Measurements from ENCODE around the gene DEDD.

DEDD gene

DNA sequence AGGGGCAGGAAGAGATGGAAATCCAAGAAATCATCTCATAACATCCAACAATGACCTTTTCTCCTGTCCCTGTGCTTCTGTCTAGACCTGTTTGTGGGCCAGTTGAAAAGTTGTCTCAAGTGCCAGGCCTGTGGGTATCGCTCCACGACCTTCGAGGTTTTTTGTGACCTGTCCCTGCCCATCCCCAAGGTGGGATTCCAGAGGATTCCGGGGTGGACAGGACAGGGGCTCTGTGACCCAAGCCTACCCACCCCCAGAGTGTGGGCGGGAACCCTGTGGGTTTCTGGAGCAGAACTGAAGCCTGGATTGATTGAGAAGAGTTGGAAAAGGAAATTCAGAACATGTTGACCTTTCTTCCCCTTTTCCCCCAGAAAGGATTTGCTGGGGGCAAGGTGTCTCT, 31.3 kb upstream of the DEDD start:
- no peak for DNase-seq (ENCODE audit: low read depth)

DNA sequence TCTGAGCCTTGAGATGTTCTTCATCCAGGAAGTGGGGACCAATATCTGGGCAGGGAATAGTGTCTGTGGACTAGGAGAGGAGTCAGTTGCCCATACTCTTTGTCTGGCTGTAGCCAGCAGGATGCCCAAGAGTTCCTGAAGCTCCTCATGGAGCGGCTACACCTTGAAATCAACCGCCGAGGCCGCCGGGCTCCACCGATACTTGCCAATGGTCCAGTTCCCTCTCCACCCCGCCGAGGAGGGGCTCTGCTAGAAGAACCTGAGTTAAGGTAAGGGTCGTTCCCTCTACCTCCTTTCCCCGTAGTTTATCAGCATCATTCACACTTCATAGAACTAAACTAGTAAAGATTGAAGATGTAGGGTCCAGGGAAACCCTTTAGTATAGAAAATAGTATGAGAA, 30.3 kb upstream of the DEDD start:
- DNase-seq (ENCODE audit: low read depth): no peak

DNA sequence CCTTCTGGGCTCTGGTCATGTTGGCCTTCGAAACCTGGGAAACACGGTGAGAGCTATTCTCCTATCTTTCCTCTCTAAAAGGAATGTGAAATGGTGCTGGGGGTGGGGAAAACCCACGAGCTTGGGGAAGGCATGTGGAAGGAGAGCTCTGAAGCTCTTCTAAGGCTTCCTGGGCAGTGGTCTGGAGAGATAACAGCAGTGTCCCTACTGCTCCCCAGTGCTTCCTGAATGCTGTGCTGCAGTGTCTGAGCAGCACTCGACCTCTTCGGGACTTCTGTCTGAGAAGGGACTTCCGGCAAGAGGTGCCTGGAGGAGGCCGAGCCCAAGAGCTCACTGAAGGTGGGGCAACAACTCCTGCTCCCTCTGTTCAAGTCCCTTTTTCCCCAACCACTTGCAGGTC, 29.6 kb upstream of the DEDD start:
- DNase-seq (ENCODE audit: low read depth): no peak

DNA sequence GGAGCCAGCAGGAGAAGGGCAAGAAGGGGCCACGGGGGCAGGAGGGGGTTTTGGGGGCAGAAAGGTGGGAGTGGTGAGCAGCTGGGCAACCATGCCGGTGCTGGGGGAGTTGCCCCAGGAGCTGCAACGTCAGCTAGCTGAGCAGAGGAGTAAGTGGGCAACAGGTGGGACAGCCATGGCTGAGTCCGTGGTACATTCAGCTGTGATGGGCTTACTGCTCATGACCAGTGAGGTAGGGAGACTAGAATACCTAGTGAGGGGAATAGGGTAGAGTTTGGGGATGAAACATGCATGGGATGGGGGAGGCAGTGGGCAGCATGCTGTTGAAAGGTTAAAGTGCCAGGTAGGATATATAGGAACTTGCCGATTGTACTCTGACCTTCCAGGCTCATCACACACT, 29.2 kb upstream of the DEDD start:
- no peak for DNase-seq (ENCODE audit: low read depth)

DNA sequence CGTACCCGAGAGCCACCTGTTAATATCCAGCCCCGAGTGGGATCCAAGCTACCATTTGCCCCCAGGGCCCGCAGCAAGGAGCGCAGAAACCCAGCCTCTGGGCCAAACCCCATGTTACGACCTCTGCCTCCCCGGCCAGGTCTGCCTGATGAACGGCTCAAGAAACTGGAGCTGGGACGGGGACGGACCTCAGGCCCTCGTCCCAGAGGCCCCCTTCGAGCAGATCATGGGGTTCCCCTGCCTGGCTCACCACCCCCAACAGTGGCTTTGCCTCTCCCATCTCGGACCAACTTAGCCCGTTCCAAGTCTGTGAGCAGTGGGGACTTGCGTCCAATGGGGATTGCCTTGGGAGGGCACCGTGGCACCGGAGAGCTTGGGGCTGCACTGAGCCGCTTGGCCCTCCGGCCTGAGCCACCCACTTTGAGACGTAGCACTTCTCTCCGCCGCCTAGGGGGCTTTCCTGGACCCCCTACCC, 28.2 kb upstream of the DEDD start:
- DNase-seq (ENCODE audit: low read depth): no peak

DNA sequence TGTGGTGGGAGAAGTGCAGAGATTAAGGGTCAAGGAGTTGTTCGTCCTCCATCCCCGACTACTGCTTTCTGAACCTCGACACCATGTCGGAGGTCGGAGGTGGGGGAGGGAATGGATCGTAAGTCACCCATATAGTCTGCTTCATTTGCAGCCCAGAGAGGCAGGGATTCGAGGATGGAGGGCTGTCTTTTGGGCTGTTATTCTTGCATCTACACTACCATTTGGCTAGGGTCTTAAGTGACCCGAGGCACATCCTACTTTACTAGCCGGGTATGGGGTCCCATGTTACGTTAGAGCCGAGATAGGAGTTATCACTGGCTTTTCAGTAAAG, 27.4 kb upstream of the DEDD start:
- no peak for DNase-seq (ENCODE audit: low read depth)

DNA sequence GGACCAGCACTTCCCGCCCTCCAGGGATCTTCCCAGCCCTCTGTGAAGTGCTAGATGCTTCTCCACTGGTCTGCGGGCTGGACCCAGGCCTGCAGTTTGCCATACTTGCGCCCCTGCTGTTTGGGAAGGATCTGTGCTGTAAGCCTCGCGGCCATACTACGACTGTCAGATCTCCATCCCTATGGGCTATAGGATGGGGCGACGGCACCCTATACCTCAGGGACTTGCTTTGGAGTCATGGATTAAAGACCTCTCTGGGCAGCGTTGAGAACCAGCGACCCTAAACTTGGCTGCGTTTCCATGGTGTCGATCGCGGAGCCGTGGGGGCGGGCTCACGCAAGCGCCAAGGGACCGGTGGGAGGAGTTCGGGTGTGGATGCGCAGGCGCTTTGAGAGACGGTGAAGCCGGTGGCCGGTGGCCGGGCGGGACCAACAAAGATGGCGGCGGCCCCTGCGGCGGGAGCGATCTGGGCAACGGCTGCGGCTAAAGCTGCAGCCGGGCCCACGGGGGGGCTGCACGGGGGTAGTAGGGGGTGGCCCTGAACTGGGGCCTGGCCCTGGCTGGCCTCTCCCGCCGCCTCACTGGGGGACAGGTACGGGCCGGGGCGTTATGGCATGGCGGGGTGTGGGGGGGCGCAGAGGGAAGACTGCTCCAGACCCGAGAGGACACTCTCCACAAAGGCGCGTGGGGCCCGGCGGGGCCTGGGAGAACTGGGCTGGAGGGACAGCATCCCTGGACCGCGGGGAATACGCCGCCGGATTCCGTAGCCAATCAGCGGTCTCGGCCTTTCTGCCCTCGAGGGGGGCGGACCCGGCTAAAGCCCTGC, 26.8 kb upstream of the DEDD start, which contains the start of gene USP21:
USP21 (plus strand) TSS at position 414 of the 826 bp plus-strand sequence. CDS start 1,141 bp downstream, outside the sequence.
- DNase-seq (ENCODE audit: low read depth): peak; percentile 86

DNA sequence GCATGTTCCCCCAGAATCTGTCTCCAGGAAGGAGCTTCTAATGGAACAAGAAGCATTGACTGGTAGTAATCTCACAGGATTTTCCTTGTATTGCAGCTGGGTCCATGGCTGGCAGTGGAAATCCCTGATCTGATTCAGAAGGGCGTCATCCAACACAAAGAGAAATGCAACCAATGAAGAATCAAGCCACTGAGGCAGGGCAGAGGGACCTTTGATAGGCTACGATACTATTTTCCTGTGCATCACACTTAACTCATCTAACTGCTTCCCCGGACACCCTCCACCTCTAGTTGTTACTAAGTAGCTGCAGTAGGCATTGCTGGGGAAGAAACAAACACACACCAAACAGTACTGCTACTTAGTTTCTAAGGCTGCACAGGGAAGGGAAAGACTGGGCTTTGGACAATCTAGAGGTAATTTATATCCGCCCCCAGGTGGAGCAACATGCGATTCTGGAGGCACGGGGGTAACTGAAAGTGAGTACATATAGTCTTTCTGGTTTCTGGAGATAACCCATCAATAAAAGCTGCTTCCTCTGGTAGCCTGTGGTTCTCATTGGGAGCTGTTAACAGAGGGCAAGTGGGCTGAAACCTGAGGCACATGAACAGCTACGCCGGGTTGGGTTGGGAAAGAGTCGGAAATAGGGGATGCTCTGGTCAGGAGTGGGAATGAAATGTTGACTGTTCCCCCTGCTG, 26.0 kb upstream of the DEDD start:
- DNase-seq (ENCODE audit: low read depth): no peak

DNA sequence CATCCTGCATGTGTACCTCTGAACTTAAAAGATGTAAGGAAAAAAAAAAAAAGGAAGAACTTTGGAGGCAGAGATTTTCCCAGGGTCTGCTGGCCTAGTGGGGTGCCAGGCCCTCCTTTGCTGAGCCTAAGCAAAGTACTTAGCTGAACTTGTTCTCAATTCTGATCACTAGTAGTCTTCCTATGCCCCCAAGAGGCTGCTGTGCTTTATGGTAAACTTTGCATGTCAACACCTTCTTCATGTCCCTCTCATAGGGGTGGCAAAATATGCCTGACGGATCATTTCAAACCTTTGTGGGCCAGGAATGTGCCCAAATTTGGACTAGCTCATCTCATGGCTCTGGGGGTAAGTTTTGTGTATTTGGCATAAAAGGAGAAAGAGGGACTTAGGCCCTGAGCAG, 25.4 kb upstream of the DEDD start:
- DNase-seq (ENCODE audit: low read depth): no peak

DNA sequence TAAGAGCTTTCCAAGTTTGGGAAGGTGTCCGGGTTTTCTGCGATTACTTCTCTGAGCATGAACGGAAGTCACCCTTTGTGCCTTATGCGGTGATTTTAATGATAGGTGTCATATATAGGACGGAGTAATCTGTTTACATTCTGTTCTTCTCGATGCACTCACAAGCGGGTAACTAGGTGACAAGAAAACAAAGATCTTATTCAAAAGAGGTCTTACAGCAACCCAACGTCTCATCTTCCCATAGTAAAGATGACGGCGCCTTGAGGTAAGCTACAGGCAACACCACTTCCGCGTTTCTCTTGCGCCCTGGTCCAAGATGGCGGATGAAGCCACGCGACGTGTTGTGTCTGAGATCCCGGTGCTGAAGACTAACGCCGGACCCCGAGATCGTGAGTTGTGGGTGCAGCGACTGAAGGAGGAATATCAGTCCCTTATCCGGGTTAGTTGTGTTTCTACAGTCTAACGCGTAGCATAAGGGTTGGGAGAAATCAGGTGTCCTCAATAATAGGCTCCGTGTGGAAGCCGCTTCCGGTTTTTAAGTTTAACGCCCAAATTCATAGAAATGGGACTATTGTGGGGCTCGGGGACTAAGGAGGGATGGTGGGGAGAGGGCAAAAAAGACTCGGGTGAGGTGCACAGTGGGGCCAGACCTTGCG, 21.3 kb upstream of the DEDD start, which contains the start of gene UFC1:
UFC1 (plus strand) TSS at position 297 of the 656 bp plus-strand sequence; CDS start at position 317, 20 bp downstream.
- peak; percentile 69 for DNase-seq (ENCODE audit: low read depth)

DNA sequence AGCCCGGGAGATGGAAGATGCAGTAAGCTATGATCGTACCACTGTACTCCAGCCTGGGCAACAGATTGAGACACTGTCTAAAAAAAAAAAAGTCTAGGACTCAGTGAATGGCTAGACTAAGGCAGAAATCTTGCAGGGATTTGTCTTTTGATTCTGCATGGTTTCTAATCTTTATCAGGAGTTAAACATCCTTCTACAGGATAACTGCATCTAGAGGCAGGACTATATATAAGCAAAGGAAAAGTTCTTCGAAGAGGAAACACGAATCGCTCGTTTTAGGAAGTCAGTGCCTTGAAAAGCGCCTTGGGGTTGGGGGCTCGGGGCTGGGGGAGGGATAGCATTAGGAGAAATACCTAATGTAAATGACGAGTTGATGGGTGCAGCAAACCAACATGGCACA, 20.7 kb upstream of the DEDD start:
- DNase-seq (ENCODE audit: low read depth): no peak

DNA sequence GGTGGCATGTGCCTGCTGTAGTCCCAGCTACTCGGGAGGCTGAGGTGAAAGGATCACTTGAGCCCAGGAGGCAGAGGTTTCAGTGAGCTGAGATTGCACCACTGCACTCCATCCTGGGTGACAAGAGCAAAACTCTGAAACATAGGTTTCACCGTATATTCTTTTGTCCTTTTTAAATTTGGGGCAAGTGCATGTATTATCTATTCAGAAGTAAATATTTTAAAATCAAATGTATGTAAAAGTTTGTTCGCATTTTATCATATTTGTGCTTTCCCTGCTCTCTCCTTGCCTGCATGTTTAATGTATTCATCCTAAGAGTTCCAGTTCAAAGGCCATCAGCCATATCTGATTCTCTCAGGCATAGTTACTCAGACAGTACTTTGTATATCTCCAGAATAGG, 13.4 kb upstream of the DEDD start:
- DNase-seq (ENCODE audit: low read depth): no peak

DNA sequence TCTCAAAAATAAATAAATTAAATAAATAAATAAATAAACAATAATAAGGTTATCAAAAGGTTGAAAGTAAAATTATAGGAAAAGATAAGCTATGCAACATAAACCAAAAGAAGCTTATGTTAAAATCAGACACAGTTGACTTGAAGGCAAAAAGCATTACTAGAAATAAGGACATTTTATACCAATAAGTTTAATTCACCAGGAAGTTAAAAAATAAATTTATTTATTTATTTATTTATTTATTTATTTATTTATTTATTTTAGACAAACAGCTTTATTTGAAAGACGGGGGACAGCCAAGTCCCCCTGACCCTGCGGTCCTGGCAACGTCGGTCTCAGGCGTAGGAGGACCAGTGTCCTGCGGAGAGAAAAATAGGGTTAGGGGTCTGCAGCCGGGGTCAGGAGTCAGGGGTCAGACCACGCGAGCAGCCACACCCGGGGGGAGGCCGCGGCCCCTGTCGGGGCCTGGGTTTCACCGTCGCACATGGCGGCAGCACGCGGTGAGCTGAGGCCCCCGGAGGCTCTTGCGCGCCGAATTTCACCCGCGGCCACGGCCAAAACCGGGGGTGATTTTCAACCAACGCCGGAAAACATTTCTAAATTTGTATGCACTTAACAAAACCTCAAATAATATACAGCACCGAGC, 8.4 kb upstream of the DEDD start:
- DNase-seq (ENCODE audit: low read depth): no peak

DNA sequence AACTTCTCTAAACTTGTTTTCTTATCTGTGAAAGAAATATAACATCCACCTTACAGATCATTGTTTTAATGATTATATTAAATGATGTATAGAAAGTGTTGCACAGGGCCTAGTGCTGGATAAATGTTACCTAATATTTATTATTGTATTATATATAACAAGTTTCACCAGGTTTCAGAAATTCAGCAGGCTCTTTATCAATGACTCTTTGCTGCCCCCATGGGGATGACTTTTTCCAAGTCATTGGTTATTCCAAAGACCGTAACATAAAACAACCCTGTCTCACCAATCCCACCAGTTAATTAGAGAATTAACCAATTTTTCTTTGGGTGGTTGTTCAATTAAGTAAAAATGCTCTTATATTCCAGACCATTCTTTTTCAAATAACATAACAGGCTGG, 7.3 kb upstream of the DEDD start:
- DNase-seq (ENCODE audit: low read depth): no peak

DNA sequence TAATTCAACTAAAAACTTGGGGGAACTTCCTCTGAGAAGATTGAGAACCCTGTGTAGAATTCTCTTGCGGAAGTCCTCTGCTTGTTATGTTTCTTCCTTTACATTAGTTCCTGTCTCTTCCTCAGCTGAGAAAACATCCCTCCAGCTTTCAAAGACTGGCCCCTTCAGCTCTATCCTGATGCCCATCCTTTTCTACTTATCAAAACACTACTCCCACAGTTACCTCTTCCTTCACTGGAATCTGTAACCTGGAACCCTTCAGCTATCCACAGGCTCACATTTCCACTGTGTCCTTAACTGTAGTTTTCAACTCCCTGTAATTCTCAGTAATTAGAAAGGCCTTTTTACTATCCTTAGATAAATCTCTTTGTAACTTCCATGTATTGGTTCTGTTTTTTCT, 6.0 kb upstream of the DEDD start:
- DNase-seq (ENCODE audit: low read depth): no peak

DNA sequence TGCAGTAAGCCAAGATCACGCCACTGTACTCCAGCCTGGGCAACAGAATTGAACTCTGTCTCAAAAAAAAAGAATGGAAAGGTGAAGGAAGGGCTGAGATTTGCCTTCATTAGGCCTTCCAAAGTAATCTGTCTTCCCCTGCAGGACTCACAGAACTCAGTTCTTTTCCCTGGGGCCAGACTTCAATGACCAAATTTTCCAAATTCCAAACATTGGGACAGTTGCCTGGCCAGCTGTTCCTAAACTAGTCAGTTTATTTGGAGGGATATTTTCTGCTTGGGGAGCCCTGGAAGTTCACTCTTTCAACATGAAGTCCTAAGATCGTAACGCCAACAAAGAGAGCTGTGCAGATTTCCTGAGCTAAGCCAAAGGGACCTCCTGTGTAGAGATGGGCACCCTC, 5.4 kb upstream of the DEDD start:
- DNase-seq (ENCODE audit: low read depth): no peak

DNA sequence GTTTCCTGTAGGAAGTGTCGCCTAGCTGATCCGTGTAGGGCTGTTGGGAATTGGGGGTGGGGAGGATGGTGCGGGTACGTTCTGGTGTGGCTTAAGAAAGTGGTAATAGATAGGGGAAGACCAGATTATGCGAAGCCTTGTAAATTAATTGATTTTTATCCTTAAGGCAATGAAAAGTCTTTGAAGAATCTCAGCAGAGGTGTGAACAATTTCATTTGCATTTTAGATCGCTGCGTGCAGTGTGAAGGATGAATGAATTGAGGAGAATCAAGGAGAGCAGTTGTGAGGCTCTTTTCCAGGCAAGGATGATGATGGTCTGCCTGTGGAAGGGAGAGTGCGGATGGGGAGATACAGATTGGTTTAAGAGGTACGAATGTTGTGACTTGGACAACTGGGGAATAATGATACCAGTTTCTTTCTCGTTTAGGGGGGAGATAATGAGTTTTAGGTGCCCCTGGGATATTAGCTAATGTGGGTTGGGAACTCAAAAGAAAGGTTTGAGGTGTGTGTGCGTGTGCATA, 813 bp upstream of the DEDD start:
- DNase-seq (ENCODE audit: low read depth): no peak

DNA sequence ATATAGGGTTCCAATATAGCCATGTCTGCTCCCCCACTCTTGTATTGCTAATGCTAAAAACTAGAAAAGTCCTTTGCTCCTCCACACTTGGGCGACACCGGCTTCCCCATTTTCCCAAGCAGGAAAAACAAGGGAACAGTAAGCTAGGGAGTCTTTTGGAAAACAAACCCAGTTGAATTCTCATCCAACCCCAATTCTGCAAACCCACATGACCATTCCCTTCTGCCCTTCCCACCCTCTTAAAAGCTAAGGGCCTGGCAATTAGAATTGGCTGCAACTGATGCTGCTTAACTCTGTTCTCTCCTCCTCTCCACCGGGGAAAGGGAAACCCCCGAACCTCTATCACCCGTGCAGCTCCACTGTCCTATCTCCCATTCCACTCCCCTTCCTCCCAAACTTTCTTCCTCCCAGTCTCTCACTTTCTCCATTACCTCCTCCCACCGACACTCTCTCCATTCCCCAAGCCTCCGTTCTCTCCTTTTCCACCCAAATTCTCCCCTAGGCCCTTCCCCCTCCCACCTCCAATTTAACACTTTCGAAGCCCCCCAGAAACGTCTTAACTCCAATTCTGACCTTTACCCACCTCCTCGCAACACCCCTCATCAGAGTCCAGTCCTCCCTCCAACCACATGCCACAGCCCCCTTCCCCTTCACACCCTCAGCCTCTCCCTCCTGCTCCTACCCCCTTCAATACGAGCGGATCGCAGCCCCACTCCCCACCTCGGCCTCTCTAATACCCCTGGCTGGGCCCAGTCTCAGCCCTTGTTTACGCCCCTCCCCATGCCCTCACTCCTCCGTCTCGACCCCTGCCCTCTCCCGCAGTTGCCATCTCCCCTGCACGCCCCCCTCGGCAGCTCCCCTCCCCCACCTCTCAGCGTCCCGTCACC, 701 bp downstream of the DEDD start:
- DNase-seq (ENCODE audit: low read depth): no peak

DNA sequence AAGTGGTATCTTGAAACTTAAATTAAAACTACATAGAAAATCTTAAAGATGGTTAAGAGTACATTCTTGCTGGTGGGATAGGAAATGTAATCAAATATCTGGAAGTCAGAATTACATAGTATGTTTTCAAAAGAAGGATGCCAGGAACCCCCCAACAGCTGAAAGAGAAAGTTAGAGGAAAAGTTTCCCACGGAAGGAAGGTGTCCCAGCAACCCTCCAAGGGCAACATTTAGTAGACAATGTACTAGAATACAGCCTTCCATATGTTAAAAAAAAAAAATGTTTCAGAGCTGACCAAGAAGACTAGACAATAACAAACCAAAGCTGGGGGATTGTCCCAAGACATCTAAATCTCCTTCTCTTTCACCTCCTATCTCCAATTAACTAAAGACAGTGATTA, 2.2 kb downstream of the DEDD start:
- DNase-seq (ENCODE audit: low read depth): no peak

DNA sequence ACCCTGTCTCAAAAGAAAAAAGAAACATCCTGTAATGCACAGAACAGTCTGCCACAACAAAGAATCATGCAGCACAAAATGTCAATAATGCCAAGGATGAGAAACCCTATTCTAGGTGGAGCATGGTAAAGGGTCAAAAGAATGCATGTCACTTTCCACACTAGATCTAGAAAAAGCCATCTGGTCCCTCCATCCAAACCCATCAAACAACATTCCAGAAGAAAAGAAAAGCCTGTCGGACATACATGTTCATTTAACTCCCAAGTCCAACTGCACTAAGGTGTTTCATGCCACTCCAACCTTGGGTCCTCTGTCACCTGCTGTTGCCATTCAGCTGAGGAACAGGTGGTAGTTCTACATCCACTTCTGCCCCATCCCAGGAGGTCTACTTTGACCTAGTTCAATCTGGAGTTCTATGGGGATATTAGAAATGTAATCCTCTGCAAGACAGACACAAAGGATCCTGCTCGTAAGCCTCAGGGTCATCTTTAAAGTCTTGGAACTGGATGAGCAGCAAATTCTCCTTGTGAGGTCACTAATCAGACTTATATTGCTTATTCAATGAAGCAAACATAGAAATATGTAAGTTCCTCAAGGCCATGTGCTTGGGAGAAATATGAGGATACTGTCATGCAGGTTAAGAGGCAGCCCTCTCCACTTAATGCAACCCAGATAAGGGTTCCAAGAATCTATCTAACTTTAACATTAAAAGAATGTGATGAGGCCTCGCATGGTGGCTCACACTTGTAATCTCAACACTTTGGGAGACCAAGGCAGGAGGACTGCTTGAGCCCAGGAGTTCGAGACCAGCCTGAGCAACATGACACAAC, 3.7 kb downstream of the DEDD start:
- no peak for DNase-seq (ENCODE audit: low read depth)

Data from activated T-helper 1 cell treated with Interleukin-2 at 50 U/mL for 16 hours (primary cell).